GM19438 (cell line): ENCODE results near the gene TRDN.
"Not testable (repeated sequence)": the region's sequence is repeated elsewhere in the genome, so short reads cannot be mapped to it uniquely, and the experiment has no call there.

Source experiments
- ATAC-seq: cut with Tn5 transposase; IDR thresholded peaks from one replicate; pipeline ENCODE4 v1.9.1; 2021; ENCODE audit warnings: low read depth; ENCODE audit not compliant: unreplicated experiment

TRDN gene

GRCh38 chr6:123635567-123635966, 1.2 kb downstream of the TRDN start:
- no peak for ATAC-seq

GRCh38 chr6:123635144-123635543, 1.6 kb downstream of the TRDN start:
- ATAC-seq: no peak

GRCh38 chr6:123632641-123633040, 4.1 kb downstream of the TRDN start:
- no peak for ATAC-seq

GRCh38 chr6:123629258-123629941, 7.3 kb downstream of the TRDN start:
- ATAC-seq: no peak

GRCh38 chr6:123625696-123626095, 11.1 kb downstream of the TRDN start:
- no peak for ATAC-seq

GRCh38 chr6:123622780-123623179, 14.0 kb downstream of the TRDN start:
- no peak for ATAC-seq

GRCh38 chr6:123619156-123619555, 17.6 kb downstream of the TRDN start:
- ATAC-seq: no peak

- ATAC-seq: no peak
Measured at GRCh38 chr6:123616942-123617341, 19.8 kb downstream of the TRDN start.

- no peak for ATAC-seq
Measured at GRCh38 chr6:123616016-123616415, 20.7 kb downstream of the TRDN start.

- no peak for ATAC-seq
Measured at GRCh38 chr6:123610779-123611178, 26.0 kb downstream of the TRDN start.

- ATAC-seq: no peak
Measured at GRCh38 chr6:123604067-123604466, 32.7 kb downstream of the TRDN start.

GRCh38 chr6:123598011-123598410, 38.7 kb downstream of the TRDN start:
- ATAC-seq: no peak

- ATAC-seq: no peak
Measured at GRCh38 chr6:123594776-123595175, 42.0 kb downstream of the TRDN start.

GRCh38 chr6:123592426-123592825, 44.3 kb downstream of the TRDN start:
- no peak for ATAC-seq

GRCh38 chr6:123589973-123590372, 46.8 kb downstream of the TRDN start:
- no peak for ATAC-seq

GRCh38 chr6:123589317-123589716, 47.4 kb downstream of the TRDN start:
- ATAC-seq: no peak

GRCh38 chr6:123588546-123588895, 48.2 kb downstream of the TRDN start:
- no peak for ATAC-seq

- no peak for ATAC-seq
Measured at GRCh38 chr6:123587838-123588545, 48.8 kb downstream of the TRDN start.

GRCh38 chr6:123587407-123587806, 49.3 kb downstream of the TRDN start:
- ATAC-seq: not testable (repeated sequence)

- no peak for ATAC-seq
Measured at GRCh38 chr6:123580331-123580730, 56.4 kb downstream of the TRDN start.

- ATAC-seq: no peak
Measured at GRCh38 chr6:123575188-123575587, 61.6 kb downstream of the TRDN start.
